ENCODE data around the gene BMPR1B.

Gene BMPR1B

GRCh38 chr4:94912606-94913005, 154.9 kb downstream of the BMPR1B start:
- DNase-seq (ENCODE audit: low spot score): no peak

DNA sequence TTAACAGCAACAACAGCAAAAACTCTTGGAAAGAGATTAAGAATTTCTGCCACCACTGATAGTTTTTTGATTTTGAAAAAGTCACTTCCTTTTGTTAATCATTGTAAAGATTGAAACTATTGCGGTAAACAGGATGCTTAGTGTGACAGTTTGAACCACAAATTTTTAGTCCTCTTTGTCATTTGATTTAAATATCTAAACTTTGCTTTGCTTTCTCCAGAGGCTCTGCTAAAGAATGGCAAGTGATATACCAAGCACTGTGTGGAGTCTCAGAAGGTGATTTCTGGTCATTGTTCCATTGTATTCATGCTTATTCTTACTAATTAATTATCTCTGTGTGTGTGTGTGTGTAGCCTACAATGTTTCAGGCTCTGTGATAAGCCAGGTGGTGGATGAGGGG, 155.6 kb downstream of the BMPR1B start:
- DNase-seq (ENCODE audit: low spot score): no peak

DNA sequence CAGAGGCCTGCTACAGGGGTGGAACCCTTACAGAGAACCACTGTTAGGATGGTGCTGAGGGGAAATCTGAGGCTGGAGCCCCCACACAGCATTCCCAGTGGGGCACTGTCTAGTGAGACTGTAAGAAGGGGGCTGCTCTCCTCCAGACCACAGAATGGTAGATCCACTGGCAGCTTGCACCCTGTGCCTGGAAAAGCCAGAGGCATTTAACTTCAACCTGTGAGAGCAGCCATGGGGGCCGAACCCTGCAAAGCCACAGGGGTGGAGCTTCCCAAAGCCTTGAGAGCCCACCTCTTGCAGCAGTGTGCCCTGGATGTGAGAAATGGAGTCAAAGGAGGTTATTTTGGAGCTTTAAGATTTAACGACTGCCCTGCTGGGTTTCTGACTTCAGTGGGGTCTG, 159.4 kb downstream of the BMPR1B start:
- no peak for DNase-seq (ENCODE audit: low spot score)

DNA sequence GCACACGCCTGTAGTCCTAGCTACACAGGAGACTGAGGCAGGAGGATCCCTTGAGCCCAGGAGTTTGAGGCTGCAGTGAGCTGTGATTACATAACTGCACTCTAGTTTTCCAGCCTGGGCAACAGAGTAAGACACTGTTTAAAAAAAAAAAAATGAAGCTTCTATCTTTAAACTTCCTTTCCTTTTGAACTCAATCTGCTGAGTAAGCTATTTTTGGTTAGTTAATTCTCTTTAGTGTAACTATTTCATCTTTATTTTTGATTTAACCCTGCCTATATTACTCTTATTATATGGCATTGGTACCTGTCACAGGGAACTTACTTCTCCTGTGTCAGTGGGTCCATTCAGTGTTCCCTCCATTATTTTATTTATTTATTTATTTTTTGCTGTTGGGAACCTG, 160.8 kb downstream of the BMPR1B start:
- no peak for DNase-seq (ENCODE audit: low spot score)

- no peak for DNase-seq (ENCODE audit: low spot score)
Observed at GRCh38 chr4:94920369-94920768, 162.6 kb downstream of the BMPR1B start.

GRCh38 chr4:94924566-94924965, 166.8 kb downstream of the BMPR1B start:
- DNase-seq (ENCODE audit: low spot score): no peak

DNA sequence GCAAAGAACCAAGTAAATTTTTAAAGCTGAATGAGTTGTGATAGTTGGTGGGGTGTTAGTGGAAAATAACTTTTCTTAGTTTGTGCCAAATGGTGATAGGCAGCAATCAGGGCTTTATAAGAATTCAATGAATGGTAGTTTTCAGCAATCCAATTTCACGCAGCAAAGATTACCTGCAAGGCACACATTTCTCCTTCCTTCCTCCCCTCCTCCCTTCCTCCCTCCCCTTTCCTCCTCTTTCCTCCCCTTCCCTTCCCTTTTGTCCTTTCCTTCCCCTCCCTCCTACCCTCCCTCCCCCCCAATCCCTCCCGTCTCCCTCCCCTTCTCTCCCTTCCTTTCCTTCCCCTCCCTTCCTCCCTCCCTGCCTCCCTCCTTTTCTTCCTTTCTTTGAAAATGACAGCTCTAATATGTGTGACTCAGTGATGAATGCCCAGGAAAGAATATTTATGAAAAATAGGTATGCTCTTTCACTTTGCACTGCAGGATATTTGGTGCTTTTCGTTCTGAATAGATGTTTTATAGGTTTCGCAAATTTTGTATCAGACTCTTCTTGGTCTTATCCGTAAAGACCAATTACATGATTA, 168.1 kb downstream of the BMPR1B start:
- DNase-seq (ENCODE audit: low spot score): no peak

DNA sequence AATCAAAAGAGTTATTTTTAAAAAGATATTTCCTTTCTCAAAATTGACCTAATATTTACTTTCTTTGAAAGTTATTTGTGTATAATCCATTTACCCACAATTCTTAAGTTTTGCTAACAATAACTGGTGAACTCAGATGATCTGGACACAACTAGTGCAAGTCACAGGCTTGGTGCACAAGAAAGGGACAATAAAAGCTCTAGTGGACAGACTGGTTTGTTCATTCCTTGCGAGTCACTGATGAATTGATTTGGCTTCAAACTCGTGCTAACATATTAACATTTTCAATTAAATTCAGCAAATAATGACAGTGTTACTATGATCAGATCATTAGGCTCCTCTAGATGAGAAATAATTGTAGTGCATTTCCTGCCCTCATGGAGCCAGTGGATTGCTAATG, 169.2 kb downstream of the BMPR1B start:
- DNase-seq (ENCODE audit: low spot score): no peak

DNA sequence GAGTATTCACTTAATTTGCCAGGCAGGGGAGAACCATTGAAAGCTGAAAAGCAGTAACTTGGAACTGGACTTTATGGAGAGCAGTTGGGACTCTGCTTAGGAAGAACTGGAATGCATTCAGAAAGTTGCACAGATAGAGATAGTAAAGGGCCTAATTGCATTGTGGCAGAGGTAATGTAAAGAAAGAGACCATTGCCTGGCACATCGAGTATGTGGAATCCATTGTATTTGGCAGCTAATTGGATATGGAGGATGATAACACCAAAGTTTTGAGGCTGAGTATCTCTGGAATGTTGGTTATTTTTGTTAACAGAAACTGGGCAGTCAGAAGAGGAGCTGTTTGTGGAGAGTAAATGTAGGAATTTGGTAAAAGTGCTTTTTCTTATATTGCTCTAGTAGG, 169.9 kb downstream of the BMPR1B start:
- DNase-seq (ENCODE audit: low spot score): no peak

DNA sequence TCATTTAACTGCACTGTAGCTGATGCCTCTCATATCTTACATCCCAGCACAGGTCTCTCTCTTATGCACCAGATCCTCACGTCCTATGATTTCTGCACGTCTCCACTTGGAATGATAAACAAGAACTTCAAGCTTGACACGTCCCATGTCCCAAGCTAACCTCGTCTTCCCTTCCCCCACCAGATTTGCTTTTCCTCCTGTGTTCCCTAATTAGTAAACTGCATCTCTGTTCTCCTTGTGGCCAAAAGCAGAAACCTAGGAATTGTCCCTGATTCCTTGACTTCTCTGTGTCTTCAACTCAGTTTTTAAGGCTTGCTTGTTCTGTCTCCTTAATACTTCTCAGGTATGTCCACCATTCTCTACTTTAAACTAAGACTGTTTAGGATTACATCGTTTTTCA, 171.9 kb downstream of the BMPR1B start:
- no peak for DNase-seq (ENCODE audit: low spot score)

- no peak for DNase-seq (ENCODE audit: low spot score)
Observed at GRCh38 chr4:94931626-94932025, 173.9 kb downstream of the BMPR1B start.

GRCh38 chr4:94932366-94932765, 174.6 kb downstream of the BMPR1B start:
- no peak for DNase-seq (ENCODE audit: low spot score)

DNA sequence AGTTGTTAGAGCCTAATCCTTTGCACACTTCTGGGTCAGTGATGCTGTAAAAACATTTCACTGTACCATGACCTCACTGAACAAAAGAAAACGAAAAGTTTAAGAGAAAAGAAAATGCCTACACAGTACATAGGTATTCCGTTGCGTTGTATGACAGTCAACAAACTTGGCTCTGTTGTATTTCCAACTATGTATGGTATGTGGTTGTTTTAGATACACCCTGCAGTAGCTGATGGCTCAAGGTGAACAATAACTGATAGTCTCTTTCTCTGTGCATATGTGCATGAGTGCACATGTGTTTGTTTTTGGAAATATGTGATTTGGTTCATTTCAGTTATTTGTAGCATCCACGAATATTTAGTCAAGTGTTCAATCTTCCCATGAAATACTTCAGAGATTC, 176.0 kb downstream of the BMPR1B start:
- no peak for DNase-seq (ENCODE audit: low spot score)

GRCh38 chr4:94934201-94934600, 176.4 kb downstream of the BMPR1B start:
- peak; percentile 11 for DNase-seq (ENCODE audit: low spot score)

- no peak for DNase-seq (ENCODE audit: low spot score)
Observed at GRCh38 chr4:94934864-94935263, 177.1 kb downstream of the BMPR1B start.

- DNase-seq (ENCODE audit: low spot score): no peak
Observed at GRCh38 chr4:94936854-94937253, 179.1 kb downstream of the BMPR1B start.

GRCh38 chr4:94939791-94940519, 182.2 kb downstream of the BMPR1B start:
- no peak for DNase-seq (ENCODE audit: low spot score)

DNA sequence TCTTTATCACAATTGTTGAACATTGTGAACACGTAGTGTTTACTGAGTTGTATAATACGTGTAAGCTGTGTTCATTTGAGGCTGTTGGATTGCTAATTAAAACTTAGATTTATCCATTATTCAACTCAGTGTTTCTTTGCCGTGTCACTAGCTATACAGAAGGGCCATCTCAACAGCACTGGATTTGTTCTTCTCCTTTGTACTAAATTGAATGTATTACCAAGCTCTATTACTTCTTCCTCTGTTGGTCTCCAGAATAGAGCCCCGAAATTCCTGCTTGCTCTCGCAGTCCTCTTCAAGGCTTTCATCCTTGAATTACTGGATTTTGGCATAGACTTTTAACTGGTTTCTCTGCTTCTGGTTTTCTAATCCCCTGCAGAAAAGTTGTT, 182.8 kb downstream of the BMPR1B start:
- no peak for DNase-seq (ENCODE audit: low spot score)

- no peak for DNase-seq (ENCODE audit: low spot score)
Observed at GRCh38 chr4:94941706-94942105, 184.0 kb downstream of the BMPR1B start.

DNA sequence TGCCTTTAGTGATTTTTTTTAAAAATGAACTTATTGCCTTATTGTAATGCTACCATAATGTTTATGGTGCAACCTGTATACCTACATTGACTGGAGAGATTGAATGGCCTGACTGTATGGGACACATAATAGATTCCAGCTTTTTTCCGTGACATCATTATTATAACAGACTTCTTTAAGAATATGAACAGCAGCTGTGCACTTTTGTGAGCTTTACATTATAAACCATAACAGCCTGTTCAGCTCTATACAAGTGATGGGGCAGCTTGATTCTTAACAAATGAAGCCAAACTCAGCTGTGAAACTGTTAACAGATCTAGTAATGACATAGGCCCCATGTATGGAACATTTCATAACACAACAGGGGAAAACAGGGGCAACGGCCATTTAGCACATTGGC, 187.0 kb downstream of the BMPR1B start:
- no peak for DNase-seq (ENCODE audit: low spot score)

DNA sequence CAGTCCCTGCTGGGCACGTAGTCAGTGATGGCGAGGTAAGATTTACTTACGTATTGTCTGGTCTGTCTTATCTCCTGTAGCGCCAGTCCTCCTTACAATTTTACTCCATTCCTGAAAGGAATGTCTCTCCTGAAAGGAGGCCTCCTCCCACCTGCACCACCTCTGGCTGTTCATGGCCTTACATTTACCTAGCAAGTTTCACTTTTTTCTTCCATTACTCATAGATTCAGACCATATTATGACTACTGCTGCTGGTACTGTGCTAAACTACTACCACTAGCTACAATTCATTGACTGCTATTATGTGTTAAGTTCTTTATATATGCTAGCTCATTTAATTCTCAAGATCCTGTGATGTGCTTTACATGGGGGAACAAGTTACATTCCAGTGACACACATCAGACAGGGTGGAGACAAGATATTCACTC, 189.9 kb downstream of the BMPR1B start:
- no peak for DNase-seq (ENCODE audit: low spot score)

- no peak for DNase-seq (ENCODE audit: low spot score)
Observed at GRCh38 chr4:94954251-94954650, 196.5 kb downstream of the BMPR1B start.

DNA sequence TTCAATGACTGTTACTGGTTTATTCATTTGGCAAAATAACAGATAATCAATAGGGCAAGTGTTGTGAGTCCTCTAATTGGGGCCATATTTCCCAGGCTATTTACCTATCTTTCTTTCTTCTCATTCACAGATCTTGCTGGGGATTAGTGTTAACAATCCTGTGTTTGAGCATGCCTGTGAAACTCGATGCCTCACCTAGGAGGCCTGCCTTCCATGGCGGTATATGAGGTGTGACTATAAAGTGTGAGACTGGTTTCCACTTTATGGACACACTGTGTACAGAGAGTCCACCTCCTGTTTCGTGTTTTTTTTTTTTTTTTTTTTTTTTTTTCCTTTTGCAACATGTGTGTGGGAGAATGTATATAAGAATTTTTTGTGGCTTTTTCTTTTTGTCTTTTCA, 199.3 kb downstream of the BMPR1B start:
- DNase-seq (ENCODE audit: low spot score): no peak

DNA sequence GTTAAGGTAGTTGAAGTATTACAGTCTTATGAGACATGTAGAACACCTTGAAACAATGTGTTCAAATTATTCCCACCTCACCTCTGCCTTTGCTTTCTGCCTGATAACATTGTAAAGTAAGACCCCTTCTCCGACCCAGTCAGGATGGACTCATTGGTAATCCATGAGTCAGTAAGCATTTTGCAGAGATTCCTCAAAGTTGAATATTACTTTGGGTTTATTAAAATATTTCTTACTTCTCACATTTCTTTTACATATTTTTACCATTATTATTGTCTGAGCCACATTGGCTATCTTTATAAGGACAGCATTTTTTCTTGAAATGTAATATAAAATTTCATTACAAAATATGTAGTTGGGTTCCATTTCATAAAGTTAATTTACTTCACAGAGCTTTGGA, 201.6 kb downstream of the BMPR1B start:
- no peak for DNase-seq (ENCODE audit: low spot score)
